IPS-NIHi7 (cell line): Measurements from ENCODE around the gene SEMA3E.
A peak's percentile ranks its signal among the peaks of the same experiment; 100 is the strongest.
"Not testable (repeated sequence)": the region's sequence is repeated elsewhere in the genome, so short reads cannot be mapped to it uniquely, and the experiment has no call there.

Experiments used
- DNase-seq: peaks from one replicate; pipeline ENCODE4 v3.0.0; 2012; ENCODE audit warnings: mixed read lengths; ENCODE audit errors: extremely low spot score

SEMA3E gene

GRCh38 chr7:83452256-83452655 lies 196.7 kb downstream of the SEMA3E start:
- peak; percentile 26 for DNase-seq

DNA sequence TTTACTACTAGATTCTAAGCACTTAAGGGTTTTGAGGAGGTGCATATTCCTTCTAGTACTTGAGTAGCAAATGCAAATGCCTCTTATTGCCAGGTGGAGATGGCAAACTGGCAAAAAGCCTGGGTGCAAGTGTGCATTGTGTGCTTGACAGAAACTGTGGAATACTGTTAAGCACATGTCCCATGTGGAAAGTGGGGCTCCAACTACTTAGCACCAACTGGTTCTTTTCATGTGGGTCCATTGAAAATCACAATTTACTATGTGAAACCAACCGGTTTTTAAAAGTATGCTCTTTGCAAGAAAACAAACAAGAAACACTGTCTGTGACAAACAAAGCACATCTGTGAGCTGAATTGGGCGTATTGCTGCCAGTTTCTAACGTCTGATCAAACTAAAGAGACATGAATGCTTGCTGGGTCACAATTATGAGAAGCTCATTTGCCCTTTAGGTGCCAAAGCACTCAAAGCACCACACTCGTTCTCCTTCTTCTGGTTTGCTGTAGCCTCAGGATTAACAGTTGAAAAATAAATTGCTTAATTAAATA lies 197.4 kb downstream of the SEMA3E start:
- no peak for DNase-seq

- no peak for DNase-seq
Observed at GRCh38 chr7:83449781-83450180, 199.2 kb downstream of the SEMA3E start.

GRCh38 chr7:83447681-83448080 lies 201.3 kb downstream of the SEMA3E start:
- no peak for DNase-seq

GRCh38 chr7:83446102-83446669 lies 202.8 kb downstream of the SEMA3E start:
- DNase-seq, result no peak

DNA sequence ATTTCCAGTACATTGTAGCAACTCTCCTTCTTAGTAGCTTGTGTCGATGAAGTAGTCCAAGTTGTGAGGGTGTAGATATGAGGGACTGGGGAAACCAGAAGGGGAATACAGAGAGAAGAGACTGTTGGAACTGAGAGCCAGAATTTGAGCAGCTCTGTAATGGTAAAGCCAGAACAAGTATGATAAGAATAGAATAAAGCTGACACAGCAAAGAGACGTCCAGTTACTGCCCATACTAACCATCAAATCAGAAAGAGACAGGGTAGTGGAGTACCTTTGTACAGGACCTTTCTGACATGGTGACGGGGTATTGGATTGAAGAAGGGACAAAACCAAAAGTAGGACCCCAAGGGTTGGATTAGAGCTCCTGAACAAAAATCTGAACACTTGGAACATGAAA lies 206.0 kb downstream of the SEMA3E start:
- no peak for DNase-seq

DNA sequence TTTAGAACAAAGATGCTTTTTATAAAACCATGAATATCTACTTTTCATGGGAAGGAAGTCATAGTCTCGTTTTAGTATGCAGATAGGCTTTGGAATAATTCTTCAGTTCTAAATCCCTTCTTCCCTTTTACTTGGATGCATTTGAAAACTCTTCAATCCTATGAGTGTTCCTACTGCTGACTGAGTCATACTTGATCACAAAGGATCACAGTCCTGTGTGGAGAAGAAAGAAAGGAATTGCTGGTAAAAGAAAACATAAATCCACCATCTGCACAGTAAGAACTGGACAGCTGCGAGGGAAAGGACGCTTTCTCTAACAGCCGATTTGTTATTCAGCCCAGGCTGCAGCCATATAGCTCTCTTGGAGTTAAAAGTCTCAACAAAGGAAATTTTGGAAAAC lies 209.9 kb downstream of the SEMA3E start:
- DNase-seq, result no peak

GRCh38 chr7:83430289-83430688 lies 218.7 kb downstream of the SEMA3E start:
- DNase-seq, result not testable (repeated sequence)

- DNase-seq, result peak; percentile 51
Observed at GRCh38 chr7:83429493-83429892, 219.4 kb downstream of the SEMA3E start.

DNA sequence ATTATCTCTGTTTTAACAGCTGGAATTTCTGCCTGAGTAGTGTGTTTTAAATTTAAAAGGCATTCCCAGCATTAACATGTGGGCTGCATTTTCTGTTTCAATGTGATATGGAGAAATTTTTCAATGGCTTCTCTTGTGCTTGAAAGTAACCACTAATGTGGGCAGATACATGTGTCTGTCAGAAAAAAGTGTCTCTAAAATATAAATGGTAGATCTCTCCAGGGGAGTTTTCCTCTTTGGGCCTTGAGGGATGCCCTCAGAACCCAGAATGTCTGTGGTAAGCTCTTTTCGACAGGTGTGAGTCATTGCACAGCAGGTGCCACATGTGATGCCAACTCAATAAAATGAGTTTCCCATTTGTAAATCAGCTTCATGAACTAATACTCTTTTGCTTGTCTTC lies 221.1 kb downstream of the SEMA3E start:
- no peak for DNase-seq

DNA sequence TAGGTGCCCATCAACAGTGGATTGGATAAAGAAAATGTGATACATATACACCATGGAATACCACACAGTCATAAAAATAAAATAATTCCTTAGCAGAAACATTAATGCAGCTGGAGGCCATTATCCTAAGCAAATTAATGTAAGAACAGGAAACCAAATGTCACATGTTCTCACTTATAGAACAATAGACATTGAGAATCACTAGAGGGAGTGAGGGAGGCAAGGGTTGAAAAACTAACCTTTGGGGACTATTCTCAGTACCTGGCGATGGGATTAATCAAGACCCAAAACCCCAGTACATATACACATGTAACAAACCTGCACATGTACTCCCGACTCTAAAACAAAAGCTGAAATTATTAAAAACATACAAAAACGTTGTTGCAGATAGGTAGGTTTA lies 222.6 kb downstream of the SEMA3E start:
- no peak for DNase-seq

GRCh38 chr7:83419013-83419412 lies 229.9 kb downstream of the SEMA3E start:
- no peak for DNase-seq

DNA sequence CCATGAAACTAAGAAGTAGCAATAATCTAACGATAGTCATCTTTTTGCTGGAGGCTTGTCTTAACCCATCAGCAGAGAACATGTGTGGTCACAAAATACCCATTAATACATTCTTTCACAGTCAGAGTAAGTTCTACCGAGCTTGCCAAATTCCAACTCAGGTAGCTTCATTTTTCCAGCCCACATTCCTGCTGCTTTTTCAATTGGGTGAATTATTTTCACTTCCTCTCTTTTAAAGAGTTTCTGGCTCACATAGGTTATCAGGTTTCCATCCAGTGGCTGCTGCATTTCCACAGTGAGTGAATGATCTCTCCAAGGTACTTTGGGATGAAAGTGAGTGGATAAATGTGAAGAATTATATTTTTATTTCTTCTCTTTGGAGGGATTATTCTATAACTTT lies 233.1 kb downstream of the SEMA3E start:
- no peak for DNase-seq

GRCh38 chr7:83414947-83415346 lies 234.0 kb downstream of the SEMA3E start:
- no peak for DNase-seq

DNA sequence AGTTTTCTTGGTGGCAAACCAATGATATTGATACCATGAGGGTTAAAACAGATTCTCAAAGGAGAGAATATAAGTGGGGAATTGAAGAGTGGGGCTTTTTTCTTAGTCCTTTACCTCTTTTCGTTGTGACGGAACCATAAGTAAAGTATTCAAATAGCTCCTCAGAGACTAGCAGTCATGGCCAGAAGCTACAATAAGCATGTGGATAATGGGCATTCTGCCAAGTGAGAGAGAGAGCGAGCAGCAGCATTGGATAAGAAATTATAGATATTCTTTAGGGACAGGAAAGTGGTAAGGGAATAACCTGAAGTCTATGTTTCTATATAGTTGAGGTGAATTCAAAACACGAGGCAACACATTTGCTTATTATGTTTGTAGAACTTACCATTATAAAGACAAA lies 235.1 kb downstream of the SEMA3E start:
- DNase-seq, result no peak

- no peak for DNase-seq
Observed at GRCh38 chr7:83413424-83413823, 235.5 kb downstream of the SEMA3E start.

DNA sequence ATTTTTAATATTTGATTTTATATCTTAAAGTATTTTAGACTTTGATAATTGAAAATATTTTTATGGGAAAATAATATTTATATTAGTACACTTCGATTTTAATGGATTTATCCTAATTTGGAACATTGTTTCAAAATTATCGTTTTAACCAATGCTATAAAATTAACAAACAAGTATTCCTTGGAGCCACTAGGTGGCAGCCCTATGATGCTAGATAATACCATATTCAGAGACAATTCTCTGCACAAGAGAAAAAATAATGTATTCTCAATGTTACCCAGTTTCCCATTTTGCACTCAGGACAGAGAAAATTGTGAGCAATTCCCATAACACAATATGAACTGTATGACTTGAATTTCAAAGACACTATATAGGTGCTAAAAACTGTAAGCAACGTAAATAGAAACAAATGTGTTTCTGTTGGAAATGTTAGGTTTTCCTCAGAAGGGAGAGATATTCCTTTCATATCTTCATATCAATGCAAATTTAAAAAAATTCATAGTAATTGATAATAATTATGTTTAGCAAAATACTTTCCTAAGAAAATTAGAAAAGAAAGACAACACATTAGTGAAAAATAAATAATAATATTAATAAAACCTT lies 237.8 kb downstream of the SEMA3E start:
- DNase-seq, result peak; percentile 15

- DNase-seq, result no peak
Observed at GRCh38 chr7:83394776-83395175, 254.2 kb downstream of the SEMA3E start.

GRCh38 chr7:83388436-83388835 lies 260.5 kb downstream of the SEMA3E start:
- no peak for DNase-seq

DNA sequence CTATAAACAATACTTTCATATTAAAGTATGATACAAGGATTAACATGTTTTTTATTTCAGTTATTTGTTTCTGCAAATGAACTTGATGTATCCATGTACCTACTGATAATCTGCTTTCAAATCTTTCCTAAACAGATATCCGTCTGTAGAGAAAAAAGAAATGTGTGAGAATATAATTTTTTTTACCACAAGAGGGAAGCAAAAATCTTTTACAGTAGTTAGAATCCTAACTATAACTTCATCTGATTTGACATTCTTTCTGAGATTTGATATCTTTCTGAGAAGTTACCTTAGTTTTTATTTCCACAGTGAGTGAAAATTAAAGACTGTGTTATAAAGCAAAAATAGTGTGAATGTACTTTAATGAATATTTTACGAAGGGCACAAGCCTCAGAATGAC lies 282.3 kb downstream of the SEMA3E start:
- no peak for DNase-seq

GRCh38 chr7:83365746-83366145 lies 283.2 kb downstream of the SEMA3E start:
- no peak for DNase-seq

DNA sequence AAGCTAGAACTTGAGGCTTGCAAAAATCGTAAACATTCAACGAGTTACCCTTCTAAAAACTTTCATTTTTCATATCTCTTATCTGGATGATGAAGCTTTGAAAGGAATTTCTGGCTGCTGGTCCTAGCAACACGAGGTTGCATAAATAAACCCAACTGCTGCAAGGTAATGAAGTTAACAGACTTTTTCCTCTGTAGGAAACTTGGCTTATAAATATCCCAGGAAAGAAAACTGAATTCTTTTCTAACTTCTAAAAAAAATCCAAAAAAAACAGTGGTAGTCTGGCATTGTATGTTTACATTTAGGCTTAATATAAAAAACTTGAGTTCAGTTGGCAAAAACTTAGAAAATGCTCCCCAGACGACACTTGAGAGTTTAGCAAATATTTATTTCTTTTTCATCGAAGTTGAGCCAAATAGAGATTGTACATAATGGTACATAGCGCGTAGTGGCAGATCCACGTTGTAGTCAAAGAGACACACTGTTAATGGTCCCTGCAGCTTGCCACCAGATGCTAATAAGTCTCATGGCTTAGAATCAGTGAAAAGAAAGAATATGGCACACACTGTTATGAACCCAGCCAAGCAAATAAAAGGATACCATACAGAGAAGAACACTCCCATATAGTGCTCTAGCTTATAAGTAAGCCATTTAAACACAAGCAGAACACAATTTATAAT lies 285.9 kb downstream of the SEMA3E start:
- DNase-seq, result no peak

DNA sequence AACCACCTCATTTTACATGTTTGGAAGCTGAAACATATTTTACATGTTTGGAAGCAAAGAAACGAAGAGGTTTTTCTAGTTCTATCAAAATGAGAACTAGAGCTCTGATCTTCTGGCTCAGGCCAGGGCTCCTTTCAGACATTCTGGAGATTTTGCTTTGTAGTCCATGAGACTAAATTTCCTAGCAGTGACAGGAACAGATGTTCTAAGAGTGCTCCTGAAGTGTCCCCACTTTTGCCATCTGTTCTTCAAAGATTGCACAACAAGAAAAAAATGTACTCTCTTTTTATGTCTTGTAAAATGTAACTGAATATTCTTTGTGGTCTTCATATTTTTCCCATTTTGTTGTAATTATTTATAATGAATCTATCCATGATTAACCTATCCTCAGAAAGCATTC lies 289.8 kb downstream of the SEMA3E start:
- DNase-seq, result no peak
